Testis (tissue), 2 donors: ENCODE measurements around the gene CNTROB.

ENCODE experiments used
- POLR2A ChIP-seq: fragments of 450-650 bp; IDR thresholded peaks from one replicate; pipeline ENCODE4 v1.6.1; 2017; ENCODE audit warnings: antibody characterized with exemption, mild to moderate bottlenecking, moderate library complexity
- TF ChIP-seq, protein P1 (sequence below), 3 experiments: fragments of 450-650 bp in 2 of 3; fragments of 200-600 bp in 1 of 3; sonication (generic) in 1 of 3; IDR thresholded peaks; one replicate each; pipeline ENCODE4 v1.5.1; 2016 to 2019; ENCODE audit warnings: antibody characterized with exemption in 3 of 3, mild to moderate bottlenecking in 2 of 3, moderate library complexity in 1 of 3

DNA sequence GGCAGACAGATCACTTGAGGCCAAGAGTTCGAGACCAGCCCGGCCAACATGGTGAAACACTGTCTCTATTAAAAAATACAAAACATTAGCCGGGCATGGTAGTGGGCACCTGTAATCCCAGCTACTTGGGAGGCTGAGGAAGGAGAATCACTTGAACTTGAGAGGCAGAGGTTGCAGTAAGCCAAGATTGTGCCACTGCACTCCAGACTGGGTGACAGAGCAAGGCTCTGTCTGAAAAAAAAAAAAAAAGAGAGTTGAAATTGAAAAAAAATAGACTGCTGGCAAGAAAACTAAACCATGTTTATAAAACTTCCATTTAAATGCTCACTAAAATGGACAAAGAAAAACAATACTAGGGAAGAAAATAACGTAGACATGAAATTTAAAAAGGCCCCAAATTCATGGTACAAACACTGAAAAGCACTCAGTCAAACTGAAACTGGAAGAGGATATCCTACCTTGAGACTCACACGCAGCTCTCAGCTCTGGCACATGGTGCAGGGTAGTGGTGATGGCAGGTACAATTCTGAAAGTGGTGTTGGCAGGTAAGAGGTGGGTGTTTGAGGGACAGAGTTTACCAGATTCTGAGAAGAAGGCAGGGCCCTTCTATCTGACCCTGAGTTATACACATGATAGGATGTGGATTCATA lies 19.3 kb downstream of the CNTROB start:
- TF ChIP-seq, protein P1, sequence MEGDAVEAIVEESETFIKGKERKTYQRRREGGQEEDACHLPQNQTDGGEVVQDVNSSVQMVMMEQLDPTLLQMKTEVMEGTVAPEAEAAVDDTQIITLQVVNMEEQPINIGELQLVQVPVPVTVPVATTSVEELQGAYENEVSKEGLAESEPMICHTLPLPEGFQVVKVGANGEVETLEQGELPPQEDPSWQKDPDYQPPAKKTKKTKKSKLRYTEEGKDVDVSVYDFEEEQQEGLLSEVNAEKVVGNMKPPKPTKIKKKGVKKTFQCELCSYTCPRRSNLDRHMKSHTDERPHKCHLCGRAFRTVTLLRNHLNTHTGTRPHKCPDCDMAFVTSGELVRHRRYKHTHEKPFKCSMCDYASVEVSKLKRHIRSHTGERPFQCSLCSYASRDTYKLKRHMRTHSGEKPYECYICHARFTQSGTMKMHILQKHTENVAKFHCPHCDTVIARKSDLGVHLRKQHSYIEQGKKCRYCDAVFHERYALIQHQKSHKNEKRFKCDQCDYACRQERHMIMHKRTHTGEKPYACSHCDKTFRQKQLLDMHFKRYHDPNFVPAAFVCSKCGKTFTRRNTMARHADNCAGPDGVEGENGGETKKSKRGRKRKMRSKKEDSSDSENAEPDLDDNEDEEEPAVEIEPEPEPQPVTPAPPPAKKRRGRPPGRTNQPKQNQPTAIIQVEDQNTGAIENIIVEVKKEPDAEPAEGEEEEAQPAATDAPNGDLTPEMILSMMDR (IDR thresholded peaks at IDR 0.05) = no peak
- no peak for TF ChIP-seq POLR2A
